GM19455 (cell line): ENCODE measurements around the gene RNU2-1.
"Not testable (repeated sequence)": the region's sequence is repeated elsewhere in the genome, so short reads cannot be mapped to it uniquely, and the experiment has no call there.

Experiments used
- ATAC-seq: cut with Tn5 transposase; IDR thresholded peaks from one replicate; pipeline ENCODE4 v1.9.1; 2021; ENCODE audit not compliant: unreplicated experiment

The RNU2-1 gene

DNA sequence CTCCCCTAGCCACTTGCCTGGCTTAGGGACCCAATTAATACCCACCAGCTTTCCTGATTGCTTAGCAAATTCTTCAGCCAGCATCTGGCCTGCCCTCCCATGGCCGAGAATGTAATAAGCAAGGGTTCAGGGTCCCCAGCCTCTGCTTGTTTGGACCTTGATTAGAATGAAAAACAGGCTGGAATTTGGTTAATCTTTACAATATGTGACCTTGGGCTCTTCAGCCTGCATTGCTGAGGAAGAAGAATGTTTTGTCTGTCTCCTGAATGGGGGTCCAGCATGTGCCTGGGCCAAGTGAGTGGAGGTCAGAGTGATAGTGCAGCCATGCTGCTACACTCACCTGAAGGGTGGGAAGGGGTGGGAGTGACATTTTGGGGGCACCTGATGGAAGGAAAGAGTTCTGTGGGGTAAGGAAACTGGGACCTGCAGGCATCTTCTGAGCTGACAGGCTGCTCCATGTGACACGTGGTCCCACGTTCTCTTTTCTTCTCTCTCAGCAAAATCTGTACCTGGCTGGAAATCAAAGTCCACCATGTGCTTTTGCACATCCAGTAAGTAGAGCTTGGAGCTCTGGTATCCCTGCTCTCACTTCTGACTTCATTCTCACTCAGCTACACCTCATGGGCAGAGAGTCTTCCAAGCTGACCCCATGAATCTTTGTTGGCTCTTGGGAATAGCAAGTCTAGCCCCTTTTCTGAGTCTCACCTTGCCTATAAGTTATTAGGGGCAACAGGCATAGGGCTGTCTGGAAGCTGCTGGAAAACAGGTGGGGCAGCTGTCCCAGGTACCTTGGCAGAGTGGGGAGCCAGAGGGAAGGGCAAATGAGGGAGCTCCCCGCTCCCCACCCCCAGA, 16.8 kb downstream of the RNU2-1 start:
- no peak for ATAC-seq

DNA sequence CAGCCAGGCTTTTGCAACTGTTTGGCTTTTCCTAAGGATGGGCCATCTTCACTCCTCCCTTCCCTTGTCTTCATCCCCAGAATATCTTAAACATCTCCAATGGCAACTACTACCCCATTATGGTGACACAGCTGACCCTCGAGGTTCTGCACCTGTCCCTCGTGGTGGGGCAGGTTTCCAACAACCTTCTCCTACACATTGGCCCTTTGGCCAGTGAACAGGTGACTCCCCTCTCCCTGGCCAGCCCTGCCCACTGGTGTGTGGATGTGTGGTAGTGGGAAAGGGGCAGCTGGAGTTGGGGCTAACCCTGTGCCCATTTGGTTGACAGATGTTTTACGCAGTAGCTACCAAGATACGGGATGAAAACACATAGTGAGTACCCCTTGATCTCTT, 17.4 kb downstream of the RNU2-1 start:
- ATAC-seq, result no peak

GRCh38 chr17:43215341-43215740, 18.4 kb downstream of the RNU2-1 start:
- no peak for ATAC-seq

DNA sequence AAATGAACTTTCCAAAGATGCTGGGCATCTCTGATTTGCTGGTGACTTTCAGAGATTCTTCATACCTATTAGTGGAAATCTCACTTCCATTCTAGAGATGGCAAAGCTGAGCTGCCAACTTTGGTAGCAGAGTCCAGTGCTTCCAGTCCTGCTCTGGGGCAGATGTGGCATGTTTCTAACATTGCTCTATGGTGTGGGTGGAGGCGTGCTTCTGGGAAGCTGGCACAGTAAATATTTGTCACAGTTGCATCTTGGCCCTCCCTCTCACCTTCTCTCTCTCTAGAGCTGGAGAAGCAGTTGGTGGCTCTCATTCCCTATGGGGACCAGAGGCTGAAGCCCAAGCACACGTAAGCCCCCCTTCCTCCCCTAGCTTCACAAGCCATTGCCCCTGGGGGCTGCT, 20.2 kb downstream of the RNU2-1 start:
- ATAC-seq, result no peak

GRCh38 chr17:43212641-43213490, 20.9 kb downstream of the RNU2-1 start:
- ATAC-seq, result no peak

DNA sequence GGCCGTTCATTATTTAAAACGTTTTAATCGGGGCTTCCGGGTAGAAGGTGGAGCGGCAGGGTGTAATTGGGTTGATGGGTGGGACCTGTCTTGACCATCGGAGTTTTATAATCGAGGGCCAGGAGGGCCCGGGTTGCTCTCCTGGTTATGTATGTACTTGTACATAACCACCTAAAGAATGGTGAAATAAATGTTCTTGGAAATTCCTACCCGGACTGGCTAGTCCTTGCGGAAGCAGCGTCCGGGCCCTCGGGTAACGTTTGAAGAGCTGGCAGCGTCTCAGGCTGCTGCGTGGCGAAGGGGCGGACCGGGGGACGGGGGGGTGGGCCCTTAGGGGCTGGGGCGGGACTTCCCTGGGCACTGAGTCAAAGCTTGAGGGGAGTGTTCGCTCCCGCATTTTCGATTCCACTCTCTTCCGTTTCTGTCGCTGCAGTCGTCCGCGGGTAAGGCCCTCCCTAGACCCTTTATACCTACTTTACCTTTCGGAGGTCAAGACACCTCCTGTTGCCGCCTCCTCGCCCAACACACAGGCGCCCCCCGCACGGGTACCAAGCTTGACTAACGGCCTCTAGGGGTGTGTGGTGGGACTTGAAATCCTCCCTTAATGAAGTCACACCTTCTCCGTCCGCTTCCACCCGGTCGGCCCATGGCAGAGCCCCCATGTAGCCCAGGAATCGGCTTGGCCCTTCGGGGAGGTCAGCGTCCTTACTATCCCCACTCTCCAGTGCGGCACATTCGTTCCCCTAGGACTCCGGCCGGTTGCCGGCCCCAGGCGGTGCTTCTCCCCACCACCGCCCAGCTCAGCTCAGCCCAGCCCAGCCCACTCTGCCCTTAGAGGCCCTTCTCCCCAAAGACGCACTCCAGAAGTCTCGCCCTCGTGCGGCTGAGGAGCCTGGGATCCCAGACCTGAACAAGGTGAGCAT, 22.0 kb downstream of the RNU2-1 start, which contains the start of gene TMEM106A:
Gene TMEM106A (plus strand): TSS at position 396 of the 923 bp plus-strand sequence. CDS start 1,167 bp downstream, outside the sequence.
- ATAC-seq, result peak; percentile 68

GRCh38 chr17:43211123-43211479, 22.7 kb downstream of the RNU2-1 start:
- ATAC-seq, result no peak

DNA sequence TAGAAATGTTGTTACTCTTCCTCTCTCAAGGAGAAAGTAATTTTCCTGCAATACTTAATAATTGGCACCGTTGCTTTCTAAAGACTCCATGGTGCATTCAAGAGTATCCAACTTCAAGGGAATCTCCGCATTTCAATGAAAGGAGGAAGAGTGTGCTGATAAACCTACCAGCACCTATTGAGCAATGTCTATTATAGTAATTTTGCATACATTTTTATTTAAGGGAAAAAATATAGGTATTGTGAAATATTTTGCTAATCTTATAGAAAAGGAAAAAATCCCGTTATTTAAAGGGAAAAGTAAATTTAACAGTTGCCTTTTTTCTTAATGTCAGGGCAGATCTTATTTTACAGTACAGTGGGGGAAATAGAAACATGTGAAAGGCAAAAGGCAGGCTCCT, 23.2 kb downstream of the RNU2-1 start:
- no peak for ATAC-seq

- not testable (repeated sequence) for ATAC-seq
These were observed 30.8 kb downstream of the RNU2-1 start for GRCh38 chr17:43203013-43203412.

- no peak for ATAC-seq
These were observed 33.6 kb downstream of the RNU2-1 start for GRCh38 chr17:43200127-43200526.

- no peak for ATAC-seq
These were observed 34.1 kb downstream of the RNU2-1 start for GRCh38 chr17:43199633-43200032.

- ATAC-seq, result no peak
These were observed 40.5 kb downstream of the RNU2-1 start for GRCh38 chr17:43193251-43193650.

DNA sequence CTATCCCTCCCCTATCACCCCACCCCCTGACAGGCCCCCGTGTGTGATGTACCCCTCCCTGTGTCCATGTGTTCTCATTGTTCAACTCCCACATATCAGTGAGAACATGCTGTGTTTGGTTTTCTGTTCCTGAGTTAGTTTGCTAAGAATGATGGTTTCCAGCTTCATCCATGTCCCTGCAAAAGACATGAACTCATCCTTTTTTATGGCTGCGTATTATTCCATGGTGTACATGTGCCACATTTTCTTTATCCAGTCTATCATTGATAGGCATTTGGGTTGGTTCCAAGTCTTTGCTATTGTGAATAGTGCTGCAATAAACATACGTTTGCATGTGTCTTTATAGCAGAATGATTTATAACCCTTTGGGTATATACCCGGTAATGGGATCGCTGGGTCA, 47.1 kb downstream of the RNU2-1 start:
- ATAC-seq, result not testable (repeated sequence)

- ATAC-seq, result no peak
These were observed 49.9 kb downstream of the RNU2-1 start for GRCh38 chr17:43183921-43184320.
